ENCODE results near the gene PADI3.

GRCh38 chr1:17329610-17330009 lies 80.7 kb downstream of the PADI3 start:
- TF ChIP-seq, protein P1, sequence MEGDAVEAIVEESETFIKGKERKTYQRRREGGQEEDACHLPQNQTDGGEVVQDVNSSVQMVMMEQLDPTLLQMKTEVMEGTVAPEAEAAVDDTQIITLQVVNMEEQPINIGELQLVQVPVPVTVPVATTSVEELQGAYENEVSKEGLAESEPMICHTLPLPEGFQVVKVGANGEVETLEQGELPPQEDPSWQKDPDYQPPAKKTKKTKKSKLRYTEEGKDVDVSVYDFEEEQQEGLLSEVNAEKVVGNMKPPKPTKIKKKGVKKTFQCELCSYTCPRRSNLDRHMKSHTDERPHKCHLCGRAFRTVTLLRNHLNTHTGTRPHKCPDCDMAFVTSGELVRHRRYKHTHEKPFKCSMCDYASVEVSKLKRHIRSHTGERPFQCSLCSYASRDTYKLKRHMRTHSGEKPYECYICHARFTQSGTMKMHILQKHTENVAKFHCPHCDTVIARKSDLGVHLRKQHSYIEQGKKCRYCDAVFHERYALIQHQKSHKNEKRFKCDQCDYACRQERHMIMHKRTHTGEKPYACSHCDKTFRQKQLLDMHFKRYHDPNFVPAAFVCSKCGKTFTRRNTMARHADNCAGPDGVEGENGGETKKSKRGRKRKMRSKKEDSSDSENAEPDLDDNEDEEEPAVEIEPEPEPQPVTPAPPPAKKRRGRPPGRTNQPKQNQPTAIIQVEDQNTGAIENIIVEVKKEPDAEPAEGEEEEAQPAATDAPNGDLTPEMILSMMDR (IDR thresholded peaks at IDR 0.05) = no peak
- TF ChIP-seq POLR2A (IDR thresholded peaks at IDR 0.05; ENCODE audit: low read depth) (no peak), POLR2AphosphoS5 (IDR thresholded peaks at IDR 0.05) (no peak), EP300 (IDR thresholded peaks at IDR 0.05) (no peak)
